Left cardiac atrium (tissue), 4 donors: ENCODE results near the gene METTL15. TPM values are rescaled to one million over a fixed set of nuclear protein-coding genes. Genes with fewer than 3 reads are reported as not detected.
"Not testable (repeated sequence)": the region's sequence is repeated elsewhere in the genome, so short reads cannot be mapped to it uniquely, and the experiment has no call there.

ENCODE experiments used
- ATAC-seq, 2 donors: fragments of 200-7000 bp; cut with Tn5 transposase; one replicate each; pipeline ENCODE4 v1.9.1; 2020; ENCODE audit warnings: mild to moderate bottlenecking in 2 of 2, moderate library complexity in 2 of 2
- DNase-seq: peaks from one replicate; pipeline ENCODE4 v3.0.0-alpha.2; 2020
- intact Hi-C, 2 donors: fragments of 100-400 bp; cut with DNase I; formaldehyde crosslinking; loops; one replicate each; pipeline versions ENCODE4 v1.14.1 to v1.15.1; 2022 to 2023
- total RNA-seq, 2 donors: library from RNA; stranded (reverse); fragmentation: NEBNext Ultra II Directional; extraction: Animal tissue kit (Norgen Biotek cat#: 25700); gene quantifications; one replicate each; pipeline ENCODE4 v1.2.1, GENCODE V29; 2021
- donor health status: DM: no; HTN: yes; CAD: no.
- donor health status: DM: no; HTN: yes; CAD: no; lungs with severe emphysema.
- donor health status: DM: yes; HTN: yes; CAD: no.
- donor health status: Dilated cardiomyopathy.

METTL15 gene
- total RNA-seq, 2 donors from 2014 or later = 7.8 to 9.3 TPM

GRCh38 chr11:28259177-28259843, 151.1 kb downstream of the METTL15 start:
- intact Hi-C loops = no loop called here
- no peak for DNase-seq
- ATAC-seq = no peak

- intact Hi-C loops = no loop called here
- ATAC-seq = no peak
- DNase-seq = no peak
Observed at GRCh38 chr11:28268925-28269324, 160.7 kb downstream of the METTL15 start.

GRCh38 chr11:28269586-28269985, 161.4 kb downstream of the METTL15 start:
- DNase-seq = no peak
- ATAC-seq = no peak
- intact Hi-C loops = no loop called here

GRCh38 chr11:28272247-28272646, 164.1 kb downstream of the METTL15 start:
- intact Hi-C loops, ATAC-seq, DNase-seq: not testable (repeated sequence)

- DNase-seq (no peak), ATAC-seq (no peak)
- intact Hi-C loops = no loop called here
Observed at GRCh38 chr11:28274216-28274615, 166.0 kb downstream of the METTL15 start.

- DNase-seq (no peak), ATAC-seq (no peak)
- intact Hi-C loops = no loop called here
Observed at GRCh38 chr11:28284196-28284595, 176.0 kb downstream of the METTL15 start.

GRCh38 chr11:28289444-28289843, 181.3 kb downstream of the METTL15 start:
- no peak for ATAC-seq
- intact Hi-C loops = no loop called here
- DNase-seq = no peak

GRCh38 chr11:28290995-28291394, 182.8 kb downstream of the METTL15 start:
- DNase-seq, ATAC-seq, intact Hi-C loops: not testable (repeated sequence)

- no peak for ATAC-seq
- DNase-seq = no peak
- intact Hi-C loops = no loop called here
Observed at GRCh38 chr11:28296426-28296825, 188.2 kb downstream of the METTL15 start.

- ATAC-seq = no peak
- intact Hi-C loops = no loop called here
- no peak for DNase-seq
Observed at GRCh38 chr11:28298209-28298608, 190.0 kb downstream of the METTL15 start.

- DNase-seq (no peak), ATAC-seq (no peak)
- intact Hi-C loops = no loop called here
Observed at GRCh38 chr11:28303477-28304191, 195.4 kb downstream of the METTL15 start.

- intact Hi-C loops = no loop called here
- no peak for DNase-seq
- ATAC-seq = no peak
Observed at GRCh38 chr11:28315440-28315839, 207.3 kb downstream of the METTL15 start.

GRCh38 chr11:28318871-28319270, 210.7 kb downstream of the METTL15 start:
- no peak for DNase-seq
- intact Hi-C loops = no loop called here
- ATAC-seq = no peak

GRCh38 chr11:28323621-28324020, 215.4 kb downstream of the METTL15 start:
- no peak for ATAC-seq
- intact Hi-C loops = no loop called here
- DNase-seq = no peak

- intact Hi-C loops, ATAC-seq, DNase-seq: not testable (repeated sequence)
Observed at GRCh38 chr11:28332393-28332792, 224.2 kb downstream of the METTL15 start.

GRCh38 chr11:28337701-28338100, 229.5 kb downstream of the METTL15 start:
- intact Hi-C loops = no loop called here
- ATAC-seq (no peak), DNase-seq (no peak)

- intact Hi-C loops = no loop called here
- no peak for DNase-seq
- ATAC-seq = no peak
Observed at GRCh38 chr11:28338371-28338770, 230.2 kb downstream of the METTL15 start.

GRCh38 chr11:28339488-28339887, 231.3 kb downstream of the METTL15 start:
- no peak for ATAC-seq
- intact Hi-C loops = no loop called here
- no peak for DNase-seq

GRCh38 chr11:28342716-28343115, 234.5 kb downstream of the METTL15 start:
- no peak for ATAC-seq
- intact Hi-C loops = no loop called here
- DNase-seq = no peak

- ATAC-seq = no peak
- intact Hi-C loops = no loop called here
- DNase-seq = no peak
Observed at GRCh38 chr11:28343304-28344233, 235.4 kb downstream of the METTL15 start.
